HUES64 (cell line): ENCODE data around the gene ELAVL1.
"Not testable (repeated sequence)": the region's sequence is repeated elsewhere in the genome, so short reads cannot be mapped to it uniquely, and the experiment has no call there.

Experiments used
- H3K27ac ChIP-seq: 2 replicates; pipeline ENCODE4 v1.7.0; 2013; ENCODE audit warnings: low read depth, low read length, inconsistent platforms
- H3K27me3 ChIP-seq: 2 replicates; pipeline ENCODE4 v1.6.1; 2013; ENCODE audit warnings: mild to moderate bottlenecking, low read length; ENCODE audit not compliant: insufficient read depth
- H3K36me3 ChIP-seq: 2 replicates; pipeline ENCODE4 v1.6.1; 2013; ENCODE audit warnings: mild to moderate bottlenecking, low read length; ENCODE audit not compliant: insufficient read depth
- H3K4me1 ChIP-seq: 2 replicates; pipeline ENCODE4 v1.6.1; 2013; ENCODE audit warnings: mild to moderate bottlenecking, low read length, moderate library complexity; ENCODE audit not compliant: insufficient read depth
- H3K4me3 ChIP-seq: 2 replicates; pipeline ENCODE4 v1.5.1; 2013; ENCODE audit warnings: mild to moderate bottlenecking, low read length, moderate library complexity
- H3K9ac ChIP-seq: 2 replicates; pipeline ENCODE4 v1.6.1; 2013; ENCODE audit warnings: mild to moderate bottlenecking, low read depth, low read length
- H3K9me3 ChIP-seq: 2 replicates; pipeline ENCODE4 v1.6.1; 2013; ENCODE audit warnings: low read depth, low read length; ENCODE audit not compliant: insufficient read depth
- WGBS: fragments of 150-250, 120-280 bp; methylation state at CpG from one replicate; pipeline ENCODE4 v1.1.7; 2013; ENCODE audit warnings: missing lambda C conversion rate; 5-methylcytosine and 5-hydroxymethylcytosine counted together

The ELAVL1 gene

GRCh38 chr19:7931221-7932061 is 74.0 kb downstream of the ELAVL1 start:
- H3K4me1 ChIP-seq, result no peaks in the 10 kb centered on the region
- 97% methylated on average over 36 of the region's 36 CpGs for WGBS
- H3K9ac ChIP-seq, result no peak overlapping the region
- H3K27me3 ChIP-seq, result no peaks in the 10 kb centered on the region
- no peak overlapping the region for H3K27ac ChIP-seq
- H3K9me3 ChIP-seq, result no peaks in the 10 kb centered on the region
- H3K4me3 ChIP-seq, result no peak overlapping the region
- peaks cover 65% of the 10 kb centered on the region for H3K36me3 ChIP-seq

- H3K4me1 ChIP-seq, result no peaks in the 10 kb centered on the region
- H3K36me3 ChIP-seq, result peaks cover 58% of the 10 kb centered on the region
- H3K27ac ChIP-seq, result no peak overlapping the region
Observed at GRCh38 chr19:7930765-7931164, 74.7 kb downstream of the ELAVL1 start.

DNA sequence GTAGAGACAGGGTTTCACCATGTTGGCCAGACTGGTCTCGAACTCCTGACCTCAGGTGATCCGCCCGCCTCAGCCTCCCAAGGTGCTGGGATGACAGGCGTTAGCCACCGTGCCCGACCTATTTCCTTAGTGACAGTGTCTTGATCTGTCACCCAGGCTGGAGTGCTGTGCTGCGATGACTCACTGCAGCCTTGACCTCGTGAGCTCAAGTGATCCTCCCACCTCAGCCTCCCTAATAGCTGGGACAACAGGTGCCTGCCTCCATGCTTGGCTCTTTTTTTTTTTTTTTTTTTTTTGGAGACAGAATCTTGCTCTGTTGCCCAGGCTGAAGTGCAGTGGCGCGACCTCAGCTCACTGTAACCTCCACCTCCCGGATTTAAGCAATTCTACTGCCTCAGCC is 75.4 kb downstream of the ELAVL1 start:
- 94% methylated on average over 11 of the region's 11 CpGs for WGBS
- not testable (repeated sequence) for H3K27ac ChIP-seq, H3K4me3 ChIP-seq, H3K9ac ChIP-seq, H3K27me3 ChIP-seq, H3K9me3 ChIP-seq, H3K4me1 ChIP-seq
- H3K36me3 ChIP-seq, result peaks cover 51% of the 10 kb centered on the region

More at GRCh38 chr19:7930765-7931164, 74.7 kb downstream of the ELAVL1 start:
- 94% methylated on average over 7 of the region's 7 CpGs for WGBS
- no peaks in the 10 kb centered on the region for H3K9me3 ChIP-seq
- no peak overlapping the region for H3K9ac ChIP-seq
- no peaks in the 10 kb centered on the region for H3K27me3 ChIP-seq
- no peak overlapping the region for H3K4me3 ChIP-seq

DNA sequence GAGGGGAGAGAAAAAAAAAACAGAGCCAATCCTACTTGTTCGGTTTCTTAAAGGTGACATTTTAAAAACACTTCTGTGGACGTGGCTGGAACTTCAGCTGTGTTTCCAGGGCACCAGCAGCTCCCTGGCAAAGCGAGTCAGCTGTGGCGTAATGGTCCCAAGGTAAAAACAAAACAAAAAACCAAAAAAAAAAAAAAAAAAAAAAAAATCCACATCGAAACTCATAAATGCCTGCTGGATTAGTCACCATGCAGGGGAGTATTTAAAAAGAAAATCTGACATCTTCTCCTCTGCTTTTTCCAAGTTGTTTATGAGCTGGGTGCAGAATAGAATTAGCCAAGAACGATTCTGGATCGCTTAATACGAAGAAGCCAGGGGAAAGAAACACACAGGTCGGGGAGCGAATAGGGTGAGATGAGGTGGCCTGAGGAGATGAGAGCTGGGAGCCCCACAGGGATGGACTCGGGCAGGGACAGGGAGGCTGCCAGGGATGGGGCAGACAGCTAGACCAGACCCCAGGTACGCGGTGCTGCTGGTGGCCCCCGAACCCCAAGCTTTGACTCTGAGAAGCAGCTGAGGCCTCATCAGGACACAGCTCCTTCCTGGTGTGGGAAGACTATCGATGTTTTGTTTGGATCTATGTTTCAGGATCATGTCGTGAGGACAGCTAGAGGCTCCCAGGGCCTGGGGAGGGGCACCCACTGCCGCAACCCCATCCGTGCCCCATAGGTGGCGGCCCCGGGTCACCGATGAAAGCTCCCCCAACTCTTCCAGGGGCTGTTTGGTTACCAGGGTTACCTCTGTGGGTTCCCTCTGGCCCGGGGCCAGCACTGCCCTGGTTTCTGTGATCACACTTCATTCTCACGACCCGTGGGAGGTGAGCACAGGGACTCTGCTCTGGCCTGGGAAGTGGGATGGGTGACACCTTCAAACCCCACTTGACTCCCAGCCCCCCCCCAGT is 76.4 kb downstream of the ELAVL1 start:
- H3K27me3 ChIP-seq, result no peaks in the 10 kb centered on the region
- 86% methylated on average over 23 of the region's 24 CpGs for WGBS
- H3K4me1 ChIP-seq, result no peaks in the 10 kb centered on the region
- H3K36me3 ChIP-seq, result peaks cover 41% of the 10 kb centered on the region
- H3K9me3 ChIP-seq, result no peaks in the 10 kb centered on the region
- H3K27ac ChIP-seq, result peak overlapping the region; percentile 4; the same call in 1 of the 2 replicates
- no peak overlapping the region for H3K4me3 ChIP-seq
- no peak overlapping the region for H3K9ac ChIP-seq

DNA sequence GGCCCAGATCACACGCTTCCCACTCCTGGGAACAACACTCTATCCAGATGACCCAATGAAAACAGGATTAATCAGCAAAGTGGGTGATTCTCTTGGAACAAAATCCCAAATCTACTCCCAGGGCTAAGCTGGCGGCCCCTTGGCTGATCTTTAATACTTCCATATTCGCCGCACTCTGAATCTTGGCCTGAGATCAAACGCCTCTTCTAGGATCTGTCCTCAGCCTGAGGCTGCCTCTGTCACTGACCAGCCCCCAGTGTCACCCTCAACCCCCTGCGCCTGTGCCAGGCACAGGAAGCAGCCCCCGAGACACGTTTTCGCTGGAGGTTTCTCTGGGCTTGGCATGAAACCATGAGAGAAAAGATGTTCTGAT is 77.1 kb downstream of the ELAVL1 start:
- WGBS, result 93% methylated on average over 9 of the region's 9 CpGs
- H3K4me1 ChIP-seq, result no peaks in the 10 kb centered on the region
- H3K27me3 ChIP-seq, result no peaks in the 10 kb centered on the region
- H3K4me3 ChIP-seq, result no peak overlapping the region
- H3K36me3 ChIP-seq, result peaks cover 34% of the 10 kb centered on the region
- no peak overlapping the region for H3K27ac ChIP-seq
- H3K9ac ChIP-seq, result no peak overlapping the region
- H3K9me3 ChIP-seq, result no peaks in the 10 kb centered on the region

- Histone ChIP-seq H3K9ac (no peak overlapping the region), H3K27ac (no peak overlapping the region), H3K4me1 (no peaks in the 10 kb centered on the region), H3K27me3 (no peaks in the 10 kb centered on the region), H3K36me3 (peaks cover 34% of the 10 kb centered on the region), H3K9me3 (no peaks in the 10 kb centered on the region), H3K4me3 (no peak overlapping the region)
- 93% methylated on average over 23 of the region's 23 CpGs for WGBS
Observed at GRCh38 chr19:7927605-7928333, 77.7 kb downstream of the ELAVL1 start.

DNA sequence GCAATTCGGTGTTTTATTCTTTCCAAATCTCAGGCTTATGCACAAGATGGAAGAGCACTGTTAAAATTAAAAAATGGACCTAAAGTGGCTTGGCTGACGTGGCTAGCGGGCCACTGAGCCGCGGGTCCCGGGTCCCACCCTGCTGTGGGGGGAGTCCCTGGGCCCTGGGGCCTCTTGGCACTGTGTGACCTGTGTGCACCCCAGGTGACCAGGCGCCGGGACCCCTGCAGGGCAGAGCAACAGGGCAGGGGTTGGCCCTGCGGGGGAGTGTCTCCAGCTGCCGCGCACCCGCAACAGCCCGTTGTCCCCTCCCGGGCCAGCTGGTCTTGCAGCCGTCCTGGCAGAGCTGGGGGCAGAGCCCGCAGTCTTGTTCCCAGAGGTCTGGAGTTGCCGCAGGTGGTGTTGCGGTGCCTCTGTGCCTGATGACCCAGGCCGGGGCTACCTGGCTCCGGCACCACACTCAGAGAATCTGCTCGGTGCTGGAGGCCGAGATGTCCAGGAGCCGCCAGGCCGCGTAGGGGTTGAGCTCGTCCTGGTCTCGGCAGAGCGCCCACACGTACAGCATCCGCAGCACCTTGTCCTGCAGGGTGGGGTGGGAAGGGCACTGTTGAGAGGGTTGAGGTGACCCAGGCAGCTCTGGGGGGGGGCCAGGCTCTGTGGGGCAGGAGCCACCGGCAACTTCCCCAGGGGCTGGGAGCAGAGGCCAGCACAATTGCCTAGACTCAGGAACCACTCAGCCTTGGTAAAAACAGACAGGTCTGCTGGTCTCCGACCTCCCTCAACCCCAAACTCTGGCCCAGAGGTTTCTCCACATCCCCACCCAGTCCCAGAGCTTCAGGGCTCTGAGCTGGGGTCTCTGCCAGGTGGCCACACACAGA is 78.5 kb downstream of the ELAVL1 start:
- Histone ChIP-seq H3K4me3 (no peak overlapping the region), H3K27me3 (no peaks in the 10 kb centered on the region), H3K36me3 (peaks cover 34% of the 10 kb centered on the region), H3K9me3 (no peaks in the 10 kb centered on the region), H3K27ac (no peak overlapping the region), H3K4me1 (no peaks in the 10 kb centered on the region), H3K9ac (no peak overlapping the region)
- WGBS, result 88% methylated on average over 32 of the region's 32 CpGs

DNA sequence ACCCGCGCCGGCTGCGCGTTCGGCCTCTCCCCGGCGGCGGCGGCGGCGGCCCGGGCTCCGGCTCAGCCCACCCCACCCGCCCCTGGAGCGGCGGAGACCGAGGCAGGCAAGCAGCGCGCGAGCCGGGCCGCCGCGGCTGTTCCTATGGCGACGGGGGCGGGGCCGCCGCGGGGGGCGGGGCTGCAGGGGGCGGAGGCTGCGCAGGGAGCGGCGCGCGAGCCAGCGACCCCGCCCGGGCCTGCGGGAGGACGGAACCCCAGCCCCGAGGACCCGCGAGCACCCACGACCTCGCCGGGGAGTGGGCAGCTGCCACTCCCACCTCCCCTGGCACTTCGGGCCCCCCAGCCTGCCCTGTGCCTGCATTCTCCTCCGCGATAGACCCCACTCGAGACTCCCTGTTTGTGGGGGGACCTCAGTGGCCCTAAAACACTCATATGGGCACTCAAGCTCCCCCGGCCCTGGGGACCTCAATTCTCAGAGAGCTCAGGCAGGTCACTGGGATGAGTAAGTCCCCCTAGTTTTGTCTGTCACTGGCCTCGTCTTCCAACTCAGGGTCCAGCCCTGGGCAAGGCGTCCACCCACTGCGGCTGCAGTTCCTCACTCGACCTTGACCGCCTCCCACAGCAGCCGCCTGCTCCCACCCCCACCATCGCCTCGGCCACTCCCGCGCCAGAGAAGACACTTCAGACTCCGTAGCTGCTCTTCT is 79.3 kb downstream of the ELAVL1 start, which contains the start of gene CTXN1:
Gene CTXN1 (minus strand): TSS at position 115 of the 706 bp plus-strand sequence. CDS start 597 bp downstream, outside the sequence.
- 8% methylated on average over 65 of the region's 65 CpGs for WGBS
- Histone ChIP-seq H3K36me3 (peaks cover 26% of the 10 kb centered on the region), H3K9ac (peak within 1 kb of the TSS; percentile 66), H3K9me3 (no peaks in the 10 kb centered on the region), H3K4me3 (peak within 1 kb of the TSS; percentile 60), H3K4me1 (no peaks in the 10 kb centered on the region), H3K27me3 (no peaks in the 10 kb centered on the region), H3K27ac (no peak within 1 kb of the TSS)

GRCh38 chr19:7925171-7925851 is 80.1 kb downstream of the ELAVL1 start:
- H3K27ac ChIP-seq, result no peak overlapping the region
- peaks cover 17% of the 10 kb centered on the region for H3K36me3 ChIP-seq
- no peaks in the 10 kb centered on the region for H3K27me3 ChIP-seq
- peak overlapping the region; percentile 66 for H3K9ac ChIP-seq
- H3K4me3 ChIP-seq, result peak overlapping the region; percentile 60
- under 1% methylated on average over 98 of the region's 98 CpGs for WGBS
- H3K9me3 ChIP-seq, result no peaks in the 10 kb centered on the region
- no peaks in the 10 kb centered on the region for H3K4me1 ChIP-seq
